Uterine smooth muscle cell (primary cell): ENCODE data around the gene PLAU. TPM values are rescaled to one million over a fixed set of nuclear protein-coding genes. Genes with fewer than 3 reads are reported as not detected.

Experiments
- total RNA-seq: library from RNA; depleted of rRNA; stranded (reverse); fragments of >200 nt; gene quantifications from 2 replicates; pipeline ENCODE4 v1.2.3, GENCODE V29; 2014

Gene PLAU
- 81.5 and 153 TPM in 2 replicates for total RNA-seq

DNA sequence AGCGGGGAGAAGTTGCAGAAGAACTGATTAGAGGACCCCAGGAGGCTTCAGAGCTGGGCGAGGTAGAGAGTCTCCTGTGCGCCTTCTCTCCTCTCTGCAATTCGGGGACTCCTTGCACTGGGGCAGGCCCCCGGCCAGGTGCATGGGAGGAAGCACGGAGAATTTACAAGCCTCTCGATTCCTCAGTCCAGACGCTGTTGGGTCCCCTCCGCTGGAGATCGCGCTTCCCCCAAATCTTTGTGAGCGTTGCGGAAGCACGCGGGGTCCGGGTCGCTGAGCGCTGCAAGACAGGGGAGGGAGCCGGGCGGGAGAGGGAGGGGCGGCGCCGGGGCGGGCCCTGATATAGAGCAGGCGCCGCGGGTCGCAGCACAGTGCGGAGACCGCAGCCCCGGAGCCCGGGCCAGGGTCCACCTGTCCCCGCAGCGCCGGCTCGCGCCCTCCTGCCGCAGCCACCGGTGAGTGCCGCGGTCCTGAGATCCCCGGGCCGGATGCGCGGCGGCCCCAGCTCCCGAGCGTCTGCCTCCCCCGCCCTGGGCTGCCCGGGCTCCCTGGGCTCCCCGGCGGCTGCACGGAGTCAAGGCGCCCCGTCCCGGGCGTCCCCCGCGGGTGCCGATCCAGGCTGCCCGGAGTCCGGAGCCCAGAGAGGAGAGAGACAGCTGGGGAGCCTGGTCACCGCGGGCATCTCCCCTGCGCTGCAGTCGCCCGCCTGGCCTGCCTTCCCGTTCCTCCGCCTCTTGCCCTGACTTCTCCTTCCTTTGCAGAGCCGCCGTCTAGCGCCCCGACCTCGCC is at the start of gene PLAU:
PLAU (plus strand) TSS at position 369 of the 789 bp plus-strand sequence. CDS start 424 bp downstream, outside the sequence.

GRCh38 chr10:73874267-73875138 is 36.4 kb upstream of the PLAU start, which contains the start of gene CAMK2G:
CAMK2G (minus strand) TSS chr10:73874555; CDS start chr10:73874461, 94 bp downstream.

Other genes with a start within 250 kb of the PLAU start
- gene AGAP5, start 213.0 kb upstream of the PLAU start, total RNA-seq = 2.7 and 3.4 TPM in 2 replicates
- gene SEC24C, start 166.8 kb upstream of the PLAU start, total RNA-seq = 59.4 and 64.3 TPM in 2 replicates
- 17.5 and 19.4 TPM in 2 replicates for gene CHCHD1, start 129.1 kb upstream of the PLAU start, total RNA-seq
- gene ZSWIM8, start 125.5 kb upstream of the PLAU start, total RNA-seq = 44.9 and 65.5 TPM in 2 replicates
- 12.2 and 19.6 TPM in 2 replicates for gene NDST2, start 99.5 kb upstream of the PLAU start, total RNA-seq
- gene CAMK2G, start 36.6 kb upstream of the PLAU start, total RNA-seq = 27.2 and 28.0 TPM in 2 replicates
- 223 and 227 TPM in 2 replicates for gene VCL, start 87.0 kb downstream of the PLAU start, total RNA-seq
- gene AP3M1, start 239.7 kb downstream of the PLAU start, total RNA-seq = 26.6 and 29.2 TPM in 2 replicates
- 62.2 and 103 TPM in 2 replicates for gene ADK, start 240.1 kb downstream of the PLAU start, total RNA-seq